ENCODE measurements around the gene WNT9A. TPM values are rescaled to one million over a fixed set of nuclear protein-coding genes. Genes with fewer than 3 reads are reported as not detected.
A peak's percentile ranks its signal among the peaks of the same experiment; 100 is the strongest.
"Not testable (repeated sequence)": the region's sequence is repeated elsewhere in the genome, so short reads cannot be mapped to it uniquely, and the experiment has no call there.

Gene WNT9A
- total and polyA plus RNA-seq, 9 of the 15 experiments (the other 6 are each of a cell fraction or from before 2014, with no cell fraction given): 0.04 to 0.17 (median 0.10) TPM; not detected in 4

DNA sequence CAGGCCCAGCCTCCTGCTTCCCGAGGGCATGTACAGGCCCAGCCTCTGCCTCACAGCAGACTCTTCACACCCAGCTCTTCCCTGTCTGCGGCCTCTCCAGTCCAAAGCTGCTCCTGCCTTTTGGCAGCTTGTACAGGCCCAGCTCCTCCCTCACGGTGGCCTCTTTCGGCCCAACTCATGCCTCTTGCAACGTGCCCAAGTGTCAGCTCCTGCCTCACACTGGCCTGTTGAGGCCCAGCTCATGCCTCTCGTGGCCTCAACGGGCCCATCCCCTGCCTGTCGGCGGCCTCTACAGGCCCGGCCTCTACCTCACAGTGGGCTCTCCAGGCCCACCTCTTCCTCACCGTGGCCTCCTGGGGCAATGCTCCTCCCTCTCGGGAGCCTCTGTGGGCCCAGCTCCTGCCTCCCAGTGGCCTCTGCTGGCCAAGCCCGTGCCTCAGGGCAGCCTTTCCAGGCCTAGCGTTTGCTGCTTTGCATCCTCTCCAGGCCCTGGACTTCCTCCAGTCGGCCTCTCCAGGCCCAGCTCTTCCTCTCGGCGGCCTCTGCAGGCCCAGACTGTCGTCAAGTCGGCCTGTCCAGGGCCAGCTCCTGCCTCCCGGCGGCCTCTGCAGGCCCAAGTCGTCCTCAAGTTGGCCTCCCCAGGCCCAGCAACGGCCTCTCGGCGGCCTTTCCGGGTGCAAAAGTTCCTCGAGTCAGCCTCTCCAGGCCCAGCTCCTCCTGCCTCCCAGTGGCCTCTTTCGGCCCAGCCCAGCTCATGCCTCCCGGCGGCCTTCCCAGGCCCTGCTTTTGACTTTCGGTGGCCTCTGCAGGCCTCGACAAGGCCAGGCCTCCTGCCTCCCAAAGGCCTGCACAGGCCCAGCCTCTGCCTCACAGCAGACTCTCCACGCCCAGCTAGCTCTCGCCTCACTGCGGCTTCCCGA, 22.6 kb upstream of the WNT9A start:
- DNase-seq (ENCODE audit: extremely low read depth in 1 of 4, low spot score in 3 of 4); H3K79me2 ChIP-seq (ENCODE audit: control insufficient read depth, insufficient read depth, low read length); in situ Hi-C loops (cut with MboI); FAIRE-seq; H3K4me2 ChIP-seq (ENCODE audit: insufficient read depth, low read length); intact Hi-C loops (cut with micrococcal nuclease); H3K9ac ChIP-seq (ENCODE audit: insufficient read depth in 1 of 2, low read depth in 2 of 2, low read length in 2 of 2); H3K27me3 ChIP-seq (ENCODE audit: control insufficient read depth in 2 of 2, insufficient read depth in 2 of 2, low read length in 2 of 2); ATAC-seq; H3K36me3 ChIP-seq (ENCODE audit: control insufficient read depth, insufficient read depth, low read length); H3K9me3 ChIP-seq (replicated peaks; ENCODE audit: control insufficient read depth, insufficient read depth, low read depth, low read length); H3K4me3 ChIP-seq; H2AFZ ChIP-seq (ENCODE audit: low read depth, low read length); H3K9me1 ChIP-seq (ENCODE audit: control insufficient read depth, insufficient read depth, low read length); H4K20me1 ChIP-seq (replicated peaks; ENCODE audit: control insufficient read depth, insufficient read depth, low read length); H3K27ac ChIP-seq (ENCODE audit: extremely low read depth, low read depth, low read length); POLR2A ChIA-PET; BruUV-seq (replicated peaks); CTCF ChIA-PET (ENCODE audit: low intra/inter-chr PET ratio): not testable (repeated sequence)
- 52% methylated on average over 22 of the region's 36 CpGs for WGBS (ENCODE audit: insufficient coverage, low coverage, missing lambda C conversion rate)
- H3K4me1 ChIP-seq (replicated peaks in 1 of 2; ENCODE audit: control insufficient read depth in 2 of 2, insufficient read depth in 2 of 2, low read length in 2 of 2): peaks cover 0 to 21% of the 10 kb centered on the region in 2 experiments; a peak in 2 of 5 replicates

DNA sequence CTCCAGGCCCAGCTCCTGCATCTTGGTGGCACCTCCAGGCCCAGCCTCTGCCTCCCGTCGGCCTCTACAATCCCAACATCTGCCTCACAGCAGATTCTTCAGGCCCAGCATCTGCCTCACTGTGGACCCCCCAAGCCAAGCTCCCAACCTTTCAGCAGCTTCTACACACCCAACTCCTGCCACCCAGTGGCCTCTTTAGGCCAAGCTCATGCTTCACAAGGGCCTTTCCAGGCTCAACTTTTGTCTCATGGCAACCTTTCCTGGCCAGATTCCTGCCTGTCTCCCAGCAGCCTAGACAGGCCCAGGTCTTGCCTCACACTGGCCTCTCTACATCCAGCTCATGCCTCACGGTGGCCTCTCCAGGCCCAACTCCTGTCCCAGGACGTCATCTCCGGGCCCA, 20.1 kb upstream of the WNT9A start:
- intact Hi-C loops (cut with micrococcal nuclease); H3K4me3 ChIP-seq; H3K36me3 ChIP-seq (ENCODE audit: control insufficient read depth, insufficient read depth, low read length); H3K27ac ChIP-seq (ENCODE audit: extremely low read depth, low read depth, low read length); H3K79me2 ChIP-seq (ENCODE audit: control insufficient read depth, insufficient read depth, low read length); BruUV-seq (replicated peaks); ATAC-seq; H3K4me2 ChIP-seq (ENCODE audit: insufficient read depth, low read length); H3K27me3 ChIP-seq (ENCODE audit: control insufficient read depth in 2 of 2, insufficient read depth in 2 of 2, low read length in 2 of 2); H3K9me1 ChIP-seq (ENCODE audit: control insufficient read depth, insufficient read depth, low read length); CTCF ChIA-PET (ENCODE audit: low intra/inter-chr PET ratio); H4K20me1 ChIP-seq (replicated peaks; ENCODE audit: control insufficient read depth, insufficient read depth, low read length); H3K9ac ChIP-seq (ENCODE audit: insufficient read depth in 1 of 2, low read depth in 2 of 2, low read length in 2 of 2); in situ Hi-C loops (cut with MboI); H3K9me3 ChIP-seq (replicated peaks; ENCODE audit: control insufficient read depth, insufficient read depth, low read depth, low read length); FAIRE-seq; DNase-seq (ENCODE audit: extremely low read depth in 1 of 4, low spot score in 3 of 4): not testable (repeated sequence)
- Histone ChIP-seq H3K4me1 (replicated peaks in 1 of 2; ENCODE audit: control insufficient read depth in 2 of 2, insufficient read depth in 2 of 2, low read length in 2 of 2) (peaks cover 0 to 16% of the 10 kb centered on the region in 2 experiments; a peak in 2 of 5 replicates), H2AFZ (ENCODE audit: low read depth, low read length) (peak overlapping the region; percentile 66)
- peak in 1 of 2 experiments; percentile 37; a peak in 2 of 4 replicates for TF ChIP-seq RAD21 (CRISPR knock-in tag; conservative IDR thresholded peaks at IDR 0.05 in 1 of 2, IDR thresholded peaks at IDR 0.05 in 1 of 2)
- TF ChIP-seq, protein P1, sequence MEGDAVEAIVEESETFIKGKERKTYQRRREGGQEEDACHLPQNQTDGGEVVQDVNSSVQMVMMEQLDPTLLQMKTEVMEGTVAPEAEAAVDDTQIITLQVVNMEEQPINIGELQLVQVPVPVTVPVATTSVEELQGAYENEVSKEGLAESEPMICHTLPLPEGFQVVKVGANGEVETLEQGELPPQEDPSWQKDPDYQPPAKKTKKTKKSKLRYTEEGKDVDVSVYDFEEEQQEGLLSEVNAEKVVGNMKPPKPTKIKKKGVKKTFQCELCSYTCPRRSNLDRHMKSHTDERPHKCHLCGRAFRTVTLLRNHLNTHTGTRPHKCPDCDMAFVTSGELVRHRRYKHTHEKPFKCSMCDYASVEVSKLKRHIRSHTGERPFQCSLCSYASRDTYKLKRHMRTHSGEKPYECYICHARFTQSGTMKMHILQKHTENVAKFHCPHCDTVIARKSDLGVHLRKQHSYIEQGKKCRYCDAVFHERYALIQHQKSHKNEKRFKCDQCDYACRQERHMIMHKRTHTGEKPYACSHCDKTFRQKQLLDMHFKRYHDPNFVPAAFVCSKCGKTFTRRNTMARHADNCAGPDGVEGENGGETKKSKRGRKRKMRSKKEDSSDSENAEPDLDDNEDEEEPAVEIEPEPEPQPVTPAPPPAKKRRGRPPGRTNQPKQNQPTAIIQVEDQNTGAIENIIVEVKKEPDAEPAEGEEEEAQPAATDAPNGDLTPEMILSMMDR (IDR thresholded peaks at IDR 0.05 in 2 of 3, conservative IDR thresholded peaks at IDR 0.05 in 1 of 3; ENCODE audit: insufficient read depth in 2 of 3, low read depth in 1 of 3, low read length in 3 of 3): peak; percentile 41 to 51 (median 45); a peak in 5 of 6 replicates
- WGBS (ENCODE audit: insufficient coverage, low coverage, missing lambda C conversion rate): 50% methylated on average over 2 of the region's 5 CpGs
- POLR2A ChIA-PET: interaction anchor here (0.6 kb wide), 1 partner anchor 667 kb away, joined by 3 read pairs; no protein-coding TSS in a partner anchor

DNA sequence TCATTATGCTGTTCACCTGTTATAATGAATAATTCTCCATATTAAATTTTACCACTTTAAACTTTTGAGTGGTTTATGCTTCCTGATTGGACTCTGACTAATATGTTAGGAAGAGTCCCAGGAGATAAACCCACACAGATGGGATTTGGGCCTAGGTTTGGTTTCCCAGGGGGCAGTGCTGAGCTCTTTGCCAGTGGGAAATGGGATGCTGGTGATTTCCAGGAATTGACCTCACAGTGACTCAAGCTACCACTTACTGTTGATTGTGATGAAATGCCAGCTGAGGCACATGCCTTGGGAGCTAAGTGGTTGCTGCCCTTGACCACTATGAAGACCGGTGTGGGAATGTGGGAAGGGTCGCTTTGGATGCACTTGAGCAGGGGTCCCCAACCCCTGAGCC, 19.0 kb upstream of the WNT9A start:
- DNase-seq (ENCODE audit: extremely low read depth in 1 of 4, low spot score in 3 of 4); H3K4me3 ChIP-seq; H3K27ac ChIP-seq (ENCODE audit: extremely low read depth, low read depth, low read length); H3K36me3 ChIP-seq (ENCODE audit: control insufficient read depth, insufficient read depth, low read length); ATAC-seq; in situ Hi-C loops (cut with MboI); H3K9me3 ChIP-seq (replicated peaks; ENCODE audit: control insufficient read depth, insufficient read depth, low read depth, low read length); CTCF ChIA-PET (ENCODE audit: low intra/inter-chr PET ratio); H2AFZ ChIP-seq (ENCODE audit: low read depth, low read length); H3K9me1 ChIP-seq (ENCODE audit: control insufficient read depth, insufficient read depth, low read length); H4K20me1 ChIP-seq (replicated peaks; ENCODE audit: control insufficient read depth, insufficient read depth, low read length); H3K79me2 ChIP-seq (ENCODE audit: control insufficient read depth, insufficient read depth, low read length); BruUV-seq (replicated peaks); FAIRE-seq; H3K4me1 ChIP-seq (replicated peaks in 1 of 2; ENCODE audit: control insufficient read depth in 2 of 2, insufficient read depth in 2 of 2, low read length in 2 of 2); intact Hi-C loops (cut with micrococcal nuclease); H3K4me2 ChIP-seq (ENCODE audit: insufficient read depth, low read length); H3K9ac ChIP-seq (ENCODE audit: insufficient read depth in 1 of 2, low read depth in 2 of 2, low read length in 2 of 2); H3K27me3 ChIP-seq (ENCODE audit: control insufficient read depth in 2 of 2, insufficient read depth in 2 of 2, low read length in 2 of 2): not testable (repeated sequence)
- 61% methylated on average over 2 of the region's 2 CpGs for WGBS (ENCODE audit: insufficient coverage, low coverage, missing lambda C conversion rate)
- POLR2A ChIA-PET: interaction anchor here (0.6 kb wide), 1 partner anchor 1047 kb away, joined by 5 read pairs; no protein-coding TSS in a partner anchor
